ENCODE results near the gene UQCC2.

Gene UQCC2

GRCh38 chr6:33742837-33743236 is 31.3 kb upstream of the UQCC2 start:
- no peak for DNase-seq

GRCh38 chr6:33742092-33742491 is 30.6 kb upstream of the UQCC2 start:
- no peak for DNase-seq

- DNase-seq: no peak
Observed at GRCh38 chr6:33740794-33741193, 29.3 kb upstream of the UQCC2 start.

- no peak for DNase-seq
Observed at GRCh38 chr6:33740204-33740608, 28.7 kb upstream of the UQCC2 start.

- DNase-seq: no peak
Observed at GRCh38 chr6:33739571-33739970, 28.1 kb upstream of the UQCC2 start.

GRCh38 chr6:33738879-33739278 is 27.4 kb upstream of the UQCC2 start:
- no peak for DNase-seq

- no peak for DNase-seq
Observed at GRCh38 chr6:33738153-33738552, 26.7 kb upstream of the UQCC2 start.

- DNase-seq: no peak
Observed at GRCh38 chr6:33737267-33738026, 25.9 kb upstream of the UQCC2 start.

GRCh38 chr6:33735216-33735615 is 23.7 kb upstream of the UQCC2 start:
- DNase-seq: no peak

- no peak for DNase-seq
Observed at GRCh38 chr6:33733709-33734007, 22.2 kb upstream of the UQCC2 start.

GRCh38 chr6:33732817-33733708 is 21.6 kb upstream of the UQCC2 start:
- DNase-seq: no peak

GRCh38 chr6:33732385-33732784 is 20.9 kb upstream of the UQCC2 start:
- DNase-seq: no peak

GRCh38 chr6:33731751-33732282 is 20.3 kb upstream of the UQCC2 start:
- DNase-seq: no peak

- DNase-seq: no peak
Observed at GRCh38 chr6:33731035-33731434, 19.5 kb upstream of the UQCC2 start.

- no peak for DNase-seq
Observed at GRCh38 chr6:33730611-33731010, 19.1 kb upstream of the UQCC2 start.

- DNase-seq: no peak
Observed at GRCh38 chr6:33729059-33729458, 17.6 kb upstream of the UQCC2 start.

GRCh38 chr6:33728438-33728837 is 16.9 kb upstream of the UQCC2 start:
- no peak for DNase-seq

- no peak for DNase-seq
Observed at GRCh38 chr6:33727932-33728331, 16.4 kb upstream of the UQCC2 start.

- DNase-seq: no peak
Observed at GRCh38 chr6:33727126-33727525, 15.6 kb upstream of the UQCC2 start.

GRCh38 chr6:33726696-33727095 is 15.2 kb upstream of the UQCC2 start:
- DNase-seq: no peak

GRCh38 chr6:33725891-33726673 is 14.6 kb upstream of the UQCC2 start:
- DNase-seq: no peak

- no peak for DNase-seq
Observed at GRCh38 chr6:33725222-33725621, 13.7 kb upstream of the UQCC2 start.
